ENCODE data around the gene KDM6B. TPM values are rescaled to one million over a fixed set of nuclear protein-coding genes. Genes with fewer than 3 reads are reported as not detected.
A peak's percentile ranks its signal among the peaks of the same experiment; 100 is the strongest.

The KDM6B gene
- total RNA-seq, 2 experiments from 2014 or later = 49.2 to 53.8 TPM

- no peak overlapping the region for H3K4me3 Mint-ChIP-seq
- H3K4me1 Mint-ChIP-seq (ENCODE audit: low read depth) = peaks cover 36% of the 10 kb centered on the region
- POLR2A ChIA-PET = interaction anchor here (0.9 to 2.9 kb wide), 8 partner anchors 12 to 317 kb away, joined by 3 to 42 read pairs (median 7); no protein-coding TSS in a partner anchor
- CTCF ChIA-PET = interaction anchor here (0.7 to 1.7 kb wide), 11 partner anchors 11 to 217 kb away, joined by 3 to 9 read pairs (median 6); partner anchors contain the start of genes RNF227, TP53 and WRAP53
- peaks cover 26% of the 10 kb centered on the region for H3K36me3 Mint-ChIP-seq (ENCODE audit: low read depth)
- TF ChIP-seq, protein P1, sequence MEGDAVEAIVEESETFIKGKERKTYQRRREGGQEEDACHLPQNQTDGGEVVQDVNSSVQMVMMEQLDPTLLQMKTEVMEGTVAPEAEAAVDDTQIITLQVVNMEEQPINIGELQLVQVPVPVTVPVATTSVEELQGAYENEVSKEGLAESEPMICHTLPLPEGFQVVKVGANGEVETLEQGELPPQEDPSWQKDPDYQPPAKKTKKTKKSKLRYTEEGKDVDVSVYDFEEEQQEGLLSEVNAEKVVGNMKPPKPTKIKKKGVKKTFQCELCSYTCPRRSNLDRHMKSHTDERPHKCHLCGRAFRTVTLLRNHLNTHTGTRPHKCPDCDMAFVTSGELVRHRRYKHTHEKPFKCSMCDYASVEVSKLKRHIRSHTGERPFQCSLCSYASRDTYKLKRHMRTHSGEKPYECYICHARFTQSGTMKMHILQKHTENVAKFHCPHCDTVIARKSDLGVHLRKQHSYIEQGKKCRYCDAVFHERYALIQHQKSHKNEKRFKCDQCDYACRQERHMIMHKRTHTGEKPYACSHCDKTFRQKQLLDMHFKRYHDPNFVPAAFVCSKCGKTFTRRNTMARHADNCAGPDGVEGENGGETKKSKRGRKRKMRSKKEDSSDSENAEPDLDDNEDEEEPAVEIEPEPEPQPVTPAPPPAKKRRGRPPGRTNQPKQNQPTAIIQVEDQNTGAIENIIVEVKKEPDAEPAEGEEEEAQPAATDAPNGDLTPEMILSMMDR (IDR thresholded peaks at IDR 0.05) = no peak
- DNase-seq (peak; percentile 57), ATAC-seq (no peak)
- H3K27ac Mint-ChIP-seq = no peak overlapping the region
- intact Hi-C loops (cut with micrococcal nuclease) = loop anchor here (2.0 to 10.0 kb wide), 2 partner anchors 13 to 281 kb away; partner anchors contain the start of gene CD68
- no peaks in the 10 kb centered on the region for H3K27me3 Mint-ChIP-seq
- no peaks in the 10 kb centered on the region for H3K9me3 Mint-ChIP-seq
Observed at GRCh38 chr17:7856011-7856810, 22.2 kb downstream of the KDM6B start.

DNA sequence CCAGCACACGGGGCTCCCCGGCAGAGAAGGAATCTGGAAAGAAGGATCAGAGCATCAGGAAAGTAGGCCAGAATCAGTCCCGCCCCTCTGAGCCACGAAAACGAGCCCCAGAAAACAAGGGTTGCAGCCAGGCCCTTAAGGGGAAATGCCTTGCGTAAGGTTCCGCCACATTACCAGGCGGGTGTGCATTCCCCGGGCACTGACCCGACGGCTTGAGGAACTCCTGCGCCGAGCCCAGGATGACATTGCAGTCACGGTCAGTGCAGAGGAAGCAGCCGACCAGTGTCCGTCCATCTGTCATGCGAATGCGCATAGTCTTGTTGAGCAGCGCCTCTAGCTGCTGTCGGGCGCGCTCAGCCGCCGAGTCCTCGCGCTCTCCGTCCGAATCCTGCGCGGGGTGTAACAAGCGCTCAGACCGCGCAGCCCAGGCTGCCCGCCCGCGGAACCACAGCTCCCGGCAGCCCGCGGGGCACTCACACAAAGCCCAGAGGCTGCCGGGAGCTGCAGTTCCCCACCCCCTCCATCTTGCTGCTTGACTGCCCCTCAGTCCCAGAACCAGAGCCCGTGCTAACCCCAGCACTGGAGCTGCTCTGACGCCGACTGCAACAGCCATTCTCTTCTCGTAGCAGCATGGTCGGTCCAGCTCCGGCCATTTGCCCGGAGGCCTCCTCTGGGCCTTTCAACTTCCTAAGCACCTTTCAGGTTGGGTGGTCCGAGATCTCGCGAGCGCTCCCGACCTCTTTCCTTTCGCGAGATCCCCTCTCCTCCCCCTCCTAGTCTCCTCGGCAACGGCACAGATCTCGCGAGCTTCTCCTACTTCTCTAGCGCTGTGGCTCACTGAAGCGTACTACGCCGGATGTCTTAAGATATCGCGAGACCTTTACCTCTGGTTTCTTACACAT is 23.0 kb downstream of the KDM6B start, which contains the start of gene NAA38:
NAA38 (minus strand) TSS at position 749 of the 902 bp plus-strand sequence; CDS start at position 653, 96 bp downstream.
- ATAC-seq = peak; percentile 90
- Mint-ChIP-seq H3K27me3 (no peaks in the 10 kb centered on the region), H3K4me3 (no peak within 1 kb of the TSS), H3K4me1 (ENCODE audit: low read depth) (peaks cover 33% of the 10 kb centered on the region), H3K36me3 (ENCODE audit: low read depth) (peaks cover 22% of the 10 kb centered on the region), H3K27ac (no peak within 1 kb of the TSS), H3K9me3 (no peaks in the 10 kb centered on the region)
- ChIA-PET CTCF (interaction anchor here (0.7 to 1.7 kb wide), 20 partner anchors 10 to 169 kb away, joined by 3 to 9 read pairs (median 4); partner anchors contain the start of genes RNF227, TP53 and WRAP53), POLR2A (interaction anchor here (0.7 to 2.9 kb wide), 11 partner anchors 11 to 284 kb away, joined by 3 to 42 read pairs (median 6); partner anchors contain the start of genes RNF227 and TP53)
- intact Hi-C loops (cut with micrococcal nuclease) = loop anchor here (2.0 to 10.0 kb wide), 2 partner anchors 14 to 282 kb away; partner anchors contain the start of gene CD68
- peak; percentile 98 for DNase-seq
- TF ChIP-seq, protein P1 (IDR thresholded peaks at IDR 0.05) = no peak

DNA sequence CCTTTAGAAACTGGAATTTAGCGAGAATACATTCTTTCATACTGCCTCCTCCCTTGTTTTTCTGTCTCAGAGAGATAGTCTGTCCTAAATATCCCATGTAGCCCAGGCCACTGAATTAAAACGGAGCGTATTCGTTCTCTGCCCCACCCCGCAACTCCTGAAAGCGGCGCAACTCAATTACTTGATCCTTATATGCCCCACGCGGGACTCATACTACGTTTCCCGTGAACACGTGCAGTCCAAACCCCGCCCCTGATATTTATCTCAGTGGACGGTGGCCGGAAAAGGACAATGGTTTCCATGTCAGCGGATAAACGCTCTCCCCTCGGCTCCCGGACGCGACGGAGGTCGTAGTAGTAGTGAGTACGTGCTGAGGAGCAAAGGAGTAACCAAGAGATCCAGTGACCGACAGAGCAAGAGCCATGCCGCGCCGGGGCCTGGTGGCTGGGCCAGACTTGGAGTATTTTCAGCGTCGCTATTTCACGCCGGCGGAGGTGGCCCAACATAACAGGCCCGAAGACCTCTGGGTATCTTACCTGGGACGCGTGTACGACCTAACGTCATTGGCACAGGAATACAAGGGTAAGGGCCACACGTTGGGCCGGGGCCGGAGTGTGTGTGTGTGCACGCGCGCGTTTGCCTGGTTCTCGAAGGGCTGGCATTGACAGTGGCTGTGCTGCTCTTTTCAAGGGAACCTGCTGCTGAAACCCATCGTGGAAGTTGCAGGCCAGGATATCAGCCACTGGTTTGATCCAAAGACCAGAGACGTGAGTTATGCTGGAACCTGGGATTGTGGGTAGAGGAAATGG is 23.9 kb downstream of the KDM6B start, which contains the start of gene CYB5D1:
CYB5D1 (plus strand) TSS at position 291 of the 809 bp plus-strand sequence; CDS start at position 423, 132 bp downstream.
- Mint-ChIP-seq H3K27me3 (no peaks in the 10 kb centered on the region), H3K4me3 (no peak within 1 kb of the TSS), H3K36me3 (ENCODE audit: low read depth) (peaks cover 17% of the 10 kb centered on the region), H3K9me3 (no peaks in the 10 kb centered on the region), H3K4me1 (ENCODE audit: low read depth) (peaks cover 31% of the 10 kb centered on the region), H3K27ac (no peak within 1 kb of the TSS)
- DNase-seq = peak; percentile 94
- POLR2A ChIA-PET = interaction anchor here (0.9 to 2.9 kb wide), 9 partner anchors 15 to 285 kb away, joined by 3 to 42 read pairs (median 6); partner anchors contain the start of genes RNF227 and TP53
- peak; percentile 47 for ATAC-seq
- intact Hi-C loops (cut with micrococcal nuclease) = loop anchor here (2.0 to 10.0 kb wide), 2 partner anchors 15 to 283 kb away; partner anchors contain the start of gene CD68
- TF ChIP-seq, protein P1 (IDR thresholded peaks at IDR 0.05) = no peak
- CTCF ChIA-PET = interaction anchor here (0.7 to 1.7 kb wide), 20 partner anchors 11 to 170 kb away, joined by 3 to 9 read pairs (median 4); partner anchors contain the start of genes RNF227, TP53 and WRAP53

DNA sequence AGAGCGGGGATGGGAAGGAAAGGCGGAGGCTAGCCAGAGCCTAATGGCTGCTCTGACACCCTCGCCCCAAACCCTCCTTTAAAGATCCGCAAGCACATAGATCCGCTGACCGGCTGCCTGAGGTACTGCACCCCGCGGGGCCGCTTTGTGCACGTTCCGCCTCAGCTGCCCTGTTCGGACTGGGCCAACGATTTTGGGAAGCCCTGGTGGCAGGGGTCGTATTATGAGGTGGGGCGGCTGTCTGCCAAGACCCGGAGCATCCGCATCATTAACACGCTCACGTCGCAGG is 24.4 kb downstream of the KDM6B start:
- TF ChIP-seq, protein P1 (IDR thresholded peaks at IDR 0.05) = peak; percentile 19
- POLR2A ChIA-PET = interaction anchor here (1.0 to 1.4 kb wide), 2 partner anchors 24 to 25 kb away, joined by 4 read pairs; partner anchors contain the start of gene KDM6B
- ATAC-seq = no peak
- peak; percentile 54 for DNase-seq
- no peak overlapping the region for H3K4me3 Mint-ChIP-seq
- CTCF ChIA-PET = interaction anchor here (1.6 to 6.1 kb wide), 3 partner anchors 11 to 131 kb away, joined by 5 to 78 read pairs (median 7); no protein-coding TSS in a partner anchor
- peaks cover 17% of the 10 kb centered on the region for H3K36me3 Mint-ChIP-seq (ENCODE audit: low read depth)
- no peak overlapping the region for H3K27ac Mint-ChIP-seq
- H3K9me3 Mint-ChIP-seq = no peaks in the 10 kb centered on the region
- no peaks in the 10 kb centered on the region for H3K27me3 Mint-ChIP-seq
- intact Hi-C loops (cut with micrococcal nuclease) = loop anchor here (10.0 kb wide), 1 partner anchor 284 kb away; the partner anchor contains the start of gene CD68
- H3K4me1 Mint-ChIP-seq (ENCODE audit: low read depth) = peaks cover 31% of the 10 kb centered on the region
